HUES48 (cell line): Measurements from ENCODE around the gene AGAP1.

Source experiments
- H3K27ac ChIP-seq: one replicate; pipeline ENCODE4 v1.7.0; 2013; ENCODE audit warnings: low read depth, low read length, inconsistent platforms
- H3K27me3 ChIP-seq: 2 replicates; pipeline ENCODE4 v1.6.1; 2013; ENCODE audit warnings: mild to moderate bottlenecking, low read length; ENCODE audit not compliant: control insufficient read depth, insufficient read depth
- H3K36me3 ChIP-seq: 2 replicates; pipeline ENCODE4 v1.6.1; 2013; ENCODE audit warnings: low read length; ENCODE audit not compliant: control insufficient read depth, insufficient read depth
- H3K4me1 ChIP-seq: 2 replicates; pipeline ENCODE4 v1.6.1; 2013; ENCODE audit warnings: mild to moderate bottlenecking, low read length; ENCODE audit not compliant: control insufficient read depth, insufficient read depth
- H3K4me3 ChIP-seq: 2 replicates; pipeline ENCODE4 v1.5.1; 2013; ENCODE audit warnings: mild to moderate bottlenecking, low read depth, low read length
- H3K9ac ChIP-seq: 2 replicates; pipeline ENCODE4 v1.6.1; 2013; ENCODE audit warnings: mild to moderate bottlenecking, low read depth, low read length, moderate library complexity
- H3K9me3 ChIP-seq: 2 replicates; pipeline ENCODE4 v1.6.1; 2013; ENCODE audit warnings: low read length; ENCODE audit not compliant: control insufficient read depth, insufficient read depth

AGAP1 gene

DNA sequence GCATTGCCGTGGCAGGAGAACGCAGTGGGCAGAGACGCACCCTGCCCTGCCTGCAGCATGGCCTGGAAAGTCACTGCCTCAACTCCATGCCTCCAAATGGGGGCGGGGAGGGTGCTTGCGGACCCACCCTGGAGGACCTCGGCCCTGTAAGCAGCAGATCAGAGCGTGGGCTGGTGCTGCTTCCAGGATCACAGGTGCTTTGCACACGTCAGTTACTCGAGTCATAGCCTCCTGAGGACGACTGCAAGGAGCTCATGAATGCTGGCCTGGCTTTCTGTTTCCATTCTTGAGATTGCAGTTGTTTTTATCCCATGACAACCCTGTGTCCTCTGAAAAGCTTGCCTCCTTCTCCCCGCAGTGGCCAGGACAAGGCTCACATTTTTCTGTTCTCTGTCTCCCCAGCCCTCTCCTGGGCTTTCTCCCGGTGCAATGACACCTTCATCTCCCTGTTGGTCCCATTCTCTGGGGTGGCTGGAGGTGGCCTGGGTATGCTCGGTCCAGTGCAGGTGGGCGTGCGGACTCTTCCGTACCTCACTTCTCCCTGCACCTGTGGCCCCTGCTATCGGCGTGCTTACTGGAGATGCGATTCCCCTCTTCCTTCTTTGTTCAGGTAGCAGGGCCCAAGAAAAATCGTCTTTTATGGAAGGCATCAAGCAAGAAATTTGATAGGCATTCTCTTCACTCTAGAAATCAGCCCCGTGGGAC lies 466.3 kb downstream of the AGAP1 start:
- Histone ChIP-seq H3K9me3 (no peaks in the 10 kb centered on the region), H3K27me3 (no peaks in the 10 kb centered on the region), H3K4me3 (no peak overlapping the region), H3K4me1 (no peaks in the 10 kb centered on the region), H3K36me3 (no peaks in the 10 kb centered on the region), H3K27ac (no peak overlapping the region), H3K9ac (no peak overlapping the region)

DNA sequence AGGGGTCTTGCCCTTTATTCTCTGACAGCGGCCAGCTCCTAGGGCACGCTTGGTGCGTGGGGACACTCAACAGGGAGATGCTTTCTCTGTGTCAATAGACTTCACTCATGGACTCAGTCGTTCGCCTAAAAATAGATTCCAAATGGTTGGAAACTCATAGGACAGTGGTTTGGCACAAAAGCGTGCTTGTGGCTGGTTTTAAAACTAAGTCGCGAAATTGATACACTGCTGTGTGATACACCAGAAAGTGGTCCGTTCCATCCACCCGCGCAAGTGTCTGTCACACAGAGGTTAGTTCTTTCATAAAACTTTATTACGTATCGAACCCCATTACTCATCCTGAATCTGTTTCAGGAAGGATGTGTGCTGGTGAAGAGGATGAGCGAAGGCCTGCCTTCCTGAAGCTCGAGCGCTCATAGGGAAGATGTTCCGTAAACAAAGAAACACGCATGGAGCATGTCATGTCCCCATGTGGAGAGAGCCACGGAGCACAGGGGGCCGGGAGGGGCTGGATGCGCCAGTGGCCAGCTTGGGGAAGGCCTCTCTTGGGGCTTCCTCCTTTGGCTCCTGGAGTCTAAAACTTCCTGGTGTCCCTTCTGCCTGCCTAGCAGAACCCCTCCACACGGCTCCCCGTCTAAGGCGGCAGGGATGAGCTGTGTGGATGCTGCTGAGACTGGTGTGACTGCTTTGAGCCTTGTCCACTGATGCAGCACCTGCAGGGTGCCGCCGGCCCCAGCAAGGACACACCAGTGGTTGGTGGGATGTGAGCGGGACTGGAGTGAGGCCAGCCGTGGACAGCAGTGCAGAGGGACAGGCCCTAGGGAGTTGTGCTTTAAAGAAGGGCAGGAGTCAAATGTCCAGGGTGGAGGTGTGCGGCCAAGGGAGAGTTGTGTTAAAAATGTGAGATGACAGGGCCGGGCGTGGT lies 467.1 kb downstream of the AGAP1 start:
- no peaks in the 10 kb centered on the region for H3K4me1 ChIP-seq
- no peaks in the 10 kb centered on the region for H3K36me3 ChIP-seq
- H3K9ac ChIP-seq = no peak overlapping the region
- H3K27ac ChIP-seq = no peak overlapping the region
- no peaks in the 10 kb centered on the region for H3K27me3 ChIP-seq
- no peak overlapping the region for H3K4me3 ChIP-seq
- H3K9me3 ChIP-seq = no peaks in the 10 kb centered on the region

DNA sequence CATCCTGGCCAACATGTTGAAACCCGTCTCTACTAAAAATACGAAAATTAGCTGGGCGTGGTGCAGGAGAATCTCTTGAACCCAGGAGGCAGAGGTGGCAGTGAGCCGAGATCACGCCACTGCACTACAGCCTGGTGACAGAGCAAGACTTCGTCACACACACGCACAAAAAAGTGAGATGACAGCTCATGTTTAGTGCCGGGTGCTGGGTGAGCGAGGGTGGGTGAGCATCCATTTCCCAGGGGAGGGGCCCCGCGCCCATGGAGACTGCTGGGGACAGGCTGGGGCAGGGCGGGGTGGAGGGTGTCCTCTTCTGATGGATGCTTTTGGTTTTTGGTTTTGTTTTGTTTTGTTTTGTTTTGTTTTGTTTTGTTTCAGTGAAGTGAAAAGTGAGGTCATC lies 467.9 kb downstream of the AGAP1 start:
- no peak overlapping the region for H3K4me3 ChIP-seq
- H3K4me1 ChIP-seq = no peaks in the 10 kb centered on the region
- no peak overlapping the region for H3K9ac ChIP-seq
- H3K27ac ChIP-seq = no peak overlapping the region
- H3K27me3 ChIP-seq = no peaks in the 10 kb centered on the region
- no peaks in the 10 kb centered on the region for H3K9me3 ChIP-seq
- no peaks in the 10 kb centered on the region for H3K36me3 ChIP-seq

DNA sequence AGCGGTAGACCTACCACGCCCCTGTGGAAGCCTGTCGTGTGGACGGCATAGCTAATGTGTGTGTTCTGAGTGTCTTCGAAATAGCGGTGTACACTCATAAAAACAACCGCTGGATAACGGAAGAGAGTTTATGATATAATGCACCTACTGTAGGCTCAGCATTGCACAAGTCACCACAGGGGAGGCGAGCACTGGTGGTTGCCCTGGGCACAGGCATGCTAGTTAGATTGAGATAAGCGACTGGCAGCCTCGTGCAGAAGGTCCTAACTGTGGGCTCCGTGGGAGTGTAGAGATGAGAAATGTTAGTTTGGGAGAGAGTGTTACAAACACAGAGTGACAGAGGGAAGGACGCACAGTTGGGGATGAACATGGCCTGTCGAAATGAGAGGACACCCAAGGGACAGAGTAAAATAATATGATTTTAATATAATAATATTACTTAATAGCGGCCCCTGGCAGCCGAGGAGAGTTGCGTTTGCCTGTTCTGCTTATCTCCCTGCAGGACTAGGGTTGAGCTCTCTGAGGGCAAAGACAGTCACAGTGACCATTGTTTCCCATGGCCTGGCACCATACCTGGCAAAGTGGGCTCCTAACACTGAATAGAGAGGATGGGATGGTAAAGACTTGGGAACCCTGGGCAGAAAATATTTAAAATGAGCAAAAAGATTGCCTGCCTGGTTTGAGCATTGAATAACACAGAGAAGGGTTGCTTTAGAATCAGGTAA lies 470.2 kb downstream of the AGAP1 start:
- Histone ChIP-seq H3K4me1 (no peaks in the 10 kb centered on the region), H3K27me3 (no peaks in the 10 kb centered on the region), H3K9ac (no peak overlapping the region), H3K4me3 (no peak overlapping the region), H3K9me3 (no peaks in the 10 kb centered on the region), H3K27ac (no peak overlapping the region), H3K36me3 (peaks cover 5% of the 10 kb centered on the region; the same call in 1 of the 2 replicates)

DNA sequence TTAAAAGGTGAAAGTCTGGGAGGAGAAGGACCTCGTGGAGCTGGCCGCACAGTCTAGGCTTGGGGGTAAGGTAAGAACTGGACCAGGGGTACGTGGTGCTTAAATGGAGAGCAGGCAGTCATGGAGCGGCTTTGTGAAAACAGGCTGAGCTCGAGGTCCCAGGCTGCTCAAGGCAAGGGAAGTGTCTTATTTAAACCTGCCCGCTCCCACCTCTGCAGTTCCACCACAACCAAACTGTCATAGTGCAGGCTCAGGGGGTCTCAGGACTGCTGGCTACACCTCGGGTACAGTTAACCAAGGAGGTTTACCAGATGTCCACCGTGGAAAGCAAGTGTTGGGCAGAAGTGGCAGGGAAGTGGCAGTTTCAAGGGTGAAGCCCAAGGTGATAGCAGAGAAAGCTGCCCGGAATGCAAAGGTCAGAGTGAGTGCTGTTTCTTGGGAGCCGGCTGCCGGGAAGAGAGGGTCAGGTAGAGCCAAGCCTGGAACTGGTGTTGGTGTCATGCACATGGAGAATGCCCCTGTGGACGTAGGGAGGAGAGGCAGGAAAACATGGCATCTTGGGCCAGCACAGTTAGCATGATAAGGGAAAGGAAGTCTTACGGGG lies 471.0 kb downstream of the AGAP1 start:
- no peaks in the 10 kb centered on the region for H3K4me1 ChIP-seq
- no peak overlapping the region for H3K9ac ChIP-seq
- H3K9me3 ChIP-seq = no peaks in the 10 kb centered on the region
- no peak overlapping the region for H3K4me3 ChIP-seq
- H3K27me3 ChIP-seq = no peaks in the 10 kb centered on the region
- H3K27ac ChIP-seq = no peak overlapping the region
- H3K36me3 ChIP-seq = peaks cover 9% of the 10 kb centered on the region

DNA sequence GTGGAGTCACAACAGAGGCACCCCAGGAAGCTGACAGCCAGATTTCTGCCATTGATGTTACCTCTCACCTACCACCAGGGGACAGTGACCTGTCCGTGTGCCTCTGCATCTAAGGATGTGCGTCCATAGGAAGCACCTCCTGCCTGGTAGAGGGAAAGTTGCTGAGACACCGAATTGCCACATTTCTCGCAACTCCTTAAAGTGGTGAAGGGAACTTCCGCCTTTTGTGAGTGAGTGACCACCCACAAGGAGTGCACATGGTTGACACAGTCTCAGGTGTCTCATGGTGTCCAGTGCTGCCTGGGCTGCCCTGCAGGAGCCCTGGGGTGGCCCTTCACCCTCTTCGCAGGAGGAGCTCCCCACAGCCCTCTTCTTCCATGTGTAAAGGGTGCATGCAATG lies 472.6 kb downstream of the AGAP1 start:
- Histone ChIP-seq H3K27ac (no peak overlapping the region), H3K27me3 (no peaks in the 10 kb centered on the region), H3K4me3 (no peak overlapping the region), H3K36me3 (peaks cover 14% of the 10 kb centered on the region), H3K4me1 (no peaks in the 10 kb centered on the region), H3K9ac (no peak overlapping the region), H3K9me3 (no peaks in the 10 kb centered on the region)

DNA sequence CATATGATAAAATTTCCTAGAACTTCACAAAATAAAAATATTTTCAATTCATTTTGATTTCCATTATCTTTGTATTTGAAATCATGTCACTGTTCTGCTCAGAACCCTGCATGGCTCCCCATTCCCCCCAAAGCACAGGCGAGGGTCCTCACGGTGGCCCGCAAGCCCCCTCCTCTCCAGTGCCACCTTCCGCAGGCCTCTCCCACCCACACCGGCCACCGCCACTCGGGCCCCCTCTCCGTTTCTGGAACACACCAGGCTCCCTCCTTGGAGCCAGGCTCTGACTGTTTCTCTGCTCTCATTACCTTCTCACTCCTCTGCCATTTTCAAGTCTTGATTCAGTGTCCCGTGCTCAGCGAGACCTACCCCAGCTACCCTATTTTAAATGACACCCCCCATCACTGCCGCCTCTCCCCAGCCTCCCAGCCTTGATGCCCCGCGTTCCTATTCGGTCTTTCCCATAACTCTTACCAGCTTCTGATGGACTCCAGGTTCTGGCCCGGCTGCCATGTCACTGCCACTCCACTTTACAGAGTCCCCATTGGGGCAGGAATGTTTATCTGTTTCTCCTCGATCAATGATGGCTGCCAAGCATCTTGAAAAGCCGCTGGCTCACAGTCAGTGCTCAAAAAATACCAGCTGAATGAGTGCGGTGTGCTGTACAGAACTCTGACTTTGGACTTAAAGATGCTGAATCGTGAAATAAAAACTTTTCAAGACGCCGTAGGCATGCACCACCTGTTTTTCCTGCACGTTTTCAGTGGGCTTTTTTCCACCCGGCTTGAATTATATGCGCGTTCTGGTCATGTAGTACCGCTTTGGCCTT lies 473.3 kb downstream of the AGAP1 start:
- Histone ChIP-seq H3K9me3 (no peaks in the 10 kb centered on the region), H3K9ac (no peak overlapping the region), H3K4me3 (no peak overlapping the region), H3K4me1 (no peaks in the 10 kb centered on the region), H3K27ac (no peak overlapping the region), H3K36me3 (peaks cover 14% of the 10 kb centered on the region), H3K27me3 (no peaks in the 10 kb centered on the region)

DNA sequence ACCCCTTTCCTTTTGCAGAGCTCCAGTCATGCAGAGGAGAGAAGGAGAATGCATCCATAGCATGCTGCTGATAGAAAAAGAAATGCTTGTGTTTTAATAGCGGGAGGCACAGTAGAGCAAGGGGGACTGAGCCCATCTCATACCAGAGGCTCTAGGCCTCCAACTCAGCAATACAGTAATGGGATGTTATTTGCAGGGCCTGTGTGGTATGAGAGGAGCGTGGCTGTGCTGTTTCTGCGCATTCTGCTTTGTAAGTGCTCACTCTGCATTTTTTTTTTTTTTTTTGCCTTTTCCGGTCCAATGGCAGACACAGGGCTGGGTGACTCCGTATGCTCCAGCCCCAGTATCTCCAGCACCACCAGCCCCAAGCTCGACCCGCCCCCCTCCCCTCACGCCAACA lies 474.3 kb downstream of the AGAP1 start:
- Histone ChIP-seq H3K9me3 (no peaks in the 10 kb centered on the region), H3K4me3 (no peak overlapping the region)

DNA sequence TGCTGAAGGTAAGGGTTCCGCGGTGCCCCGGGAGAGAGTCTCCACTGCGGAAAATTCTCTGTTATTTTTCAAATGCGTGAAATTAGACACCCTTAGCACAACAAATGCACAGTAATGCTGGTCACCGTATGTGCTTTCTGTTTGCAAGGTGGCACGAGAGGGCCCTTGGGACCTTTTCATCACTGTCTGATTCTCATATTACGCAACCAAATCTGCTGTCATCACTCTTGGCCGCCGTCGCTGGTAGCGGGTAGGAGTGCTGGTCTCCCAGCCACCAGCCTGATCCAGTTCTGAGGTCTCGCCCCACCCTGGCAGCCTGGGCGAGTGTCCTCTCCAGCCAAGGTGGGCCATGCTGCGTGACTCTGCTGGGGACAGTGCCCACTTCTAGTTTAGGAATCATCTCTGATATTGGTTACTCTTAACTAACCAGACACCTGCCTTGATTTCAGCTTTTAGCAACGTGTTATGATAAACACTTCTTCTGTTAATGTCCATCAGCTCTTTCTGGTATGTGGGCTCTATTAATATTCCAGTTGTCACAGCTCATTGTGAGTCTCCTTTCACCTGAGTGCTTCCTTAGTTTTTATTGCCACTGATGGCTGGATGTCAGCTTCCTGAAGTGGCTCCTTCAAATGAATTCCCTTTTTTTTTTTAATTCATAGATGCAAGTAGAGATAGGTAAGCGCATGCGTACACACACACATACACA lies 474.9 kb downstream of the AGAP1 start:
- Histone ChIP-seq H3K9ac (no peak overlapping the region), H3K36me3 (peaks cover 14% of the 10 kb centered on the region), H3K4me1 (no peaks in the 10 kb centered on the region), H3K9me3 (no peaks in the 10 kb centered on the region), H3K27me3 (no peaks in the 10 kb centered on the region), H3K4me3 (no peak overlapping the region), H3K27ac (no peak overlapping the region)

More for the DNA sequence above, 474.3 kb downstream of the AGAP1 start:
- Histone ChIP-seq H3K9ac (no peak overlapping the region), H3K4me1 (no peaks in the 10 kb centered on the region), H3K36me3 (peaks cover 14% of the 10 kb centered on the region), H3K27me3 (no peaks in the 10 kb centered on the region), H3K27ac (no peak overlapping the region)
